HUES64 (cell line): ENCODE results near the gene BICDL1.
"Not testable (repeated sequence)": the region's sequence is repeated elsewhere in the genome, so short reads cannot be mapped to it uniquely, and the experiment has no call there.

Source experiments
- H3K27ac ChIP-seq: 2 replicates; pipeline ENCODE4 v1.7.0; 2013; ENCODE audit warnings: low read depth, low read length, inconsistent platforms
- H3K27me3 ChIP-seq: 2 replicates; pipeline ENCODE4 v1.6.1; 2013; ENCODE audit warnings: mild to moderate bottlenecking, low read length; ENCODE audit not compliant: insufficient read depth
- H3K36me3 ChIP-seq: 2 replicates; pipeline ENCODE4 v1.6.1; 2013; ENCODE audit warnings: mild to moderate bottlenecking, low read length; ENCODE audit not compliant: insufficient read depth
- H3K4me1 ChIP-seq: 2 replicates; pipeline ENCODE4 v1.6.1; 2013; ENCODE audit warnings: mild to moderate bottlenecking, low read length, moderate library complexity; ENCODE audit not compliant: insufficient read depth
- H3K4me3 ChIP-seq: 2 replicates; pipeline ENCODE4 v1.5.1; 2013; ENCODE audit warnings: mild to moderate bottlenecking, low read length, moderate library complexity
- H3K9ac ChIP-seq: 2 replicates; pipeline ENCODE4 v1.6.1; 2013; ENCODE audit warnings: mild to moderate bottlenecking, low read depth, low read length
- H3K9me3 ChIP-seq: 2 replicates; pipeline ENCODE4 v1.6.1; 2013; ENCODE audit warnings: low read depth, low read length; ENCODE audit not compliant: insufficient read depth
- WGBS: fragments of 150-250, 120-280 bp; methylation state at CpG from one replicate; pipeline ENCODE4 v1.1.7; 2013; ENCODE audit warnings: missing lambda C conversion rate; 5-methylcytosine and 5-hydroxymethylcytosine counted together

Gene BICDL1

DNA sequence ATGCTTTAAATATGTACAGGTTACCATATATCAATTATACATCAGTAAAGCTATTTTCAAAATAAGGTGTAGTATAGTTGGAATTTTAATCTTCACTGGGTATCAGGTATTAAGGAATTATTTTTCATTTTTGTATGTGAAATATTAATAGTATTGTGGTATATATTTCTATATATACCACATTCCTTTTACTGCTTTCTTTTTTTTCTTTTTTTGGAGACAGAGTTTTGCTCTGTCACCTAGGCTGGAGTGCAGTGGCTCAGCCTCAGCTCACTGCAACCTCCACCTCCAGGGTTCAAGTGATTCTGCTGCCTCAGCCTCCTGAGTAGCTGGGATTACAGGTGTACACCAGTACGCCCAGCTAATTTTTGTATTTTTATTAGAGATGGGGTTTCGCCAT, 36.6 kb downstream of the BICDL1 start:
- no peaks in the 10 kb centered on the region for H3K27me3 ChIP-seq
- H3K4me1 ChIP-seq, result no peaks in the 10 kb centered on the region
- no peaks in the 10 kb centered on the region for H3K36me3 ChIP-seq
- H3K9ac ChIP-seq, result no peak overlapping the region
- H3K27ac ChIP-seq, result no peak overlapping the region
- no peak overlapping the region for H3K4me3 ChIP-seq
- 100% methylated on average over 2 of the region's 2 CpGs for WGBS
- no peaks in the 10 kb centered on the region for H3K9me3 ChIP-seq

DNA sequence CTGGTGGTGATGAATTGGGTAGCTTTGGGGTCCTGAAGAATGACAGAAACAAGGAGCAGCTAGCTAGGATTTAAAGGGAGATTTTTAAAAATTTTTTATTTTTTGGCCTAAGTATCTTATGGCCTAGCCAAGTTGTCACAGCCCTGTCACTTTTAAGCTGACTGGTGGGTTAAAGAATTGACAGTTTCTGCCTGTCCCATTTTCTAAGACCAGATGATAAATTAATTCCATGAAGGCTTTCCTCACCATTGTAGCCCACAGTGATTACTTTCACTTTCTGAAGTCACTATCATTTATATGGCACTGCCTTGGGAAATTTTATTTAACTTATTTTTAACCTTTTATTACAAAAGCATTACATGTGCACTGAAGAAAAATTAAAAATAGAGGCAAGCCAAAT, 43.2 kb downstream of the BICDL1 start:
- H3K27ac ChIP-seq, result no peak overlapping the region
- no peaks in the 10 kb centered on the region for H3K36me3 ChIP-seq
- H3K27me3 ChIP-seq, result no peaks in the 10 kb centered on the region
- H3K4me1 ChIP-seq, result no peaks in the 10 kb centered on the region
- H3K4me3 ChIP-seq, result no peak overlapping the region
- H3K9ac ChIP-seq, result no peak overlapping the region
- H3K9me3 ChIP-seq, result no peaks in the 10 kb centered on the region

DNA sequence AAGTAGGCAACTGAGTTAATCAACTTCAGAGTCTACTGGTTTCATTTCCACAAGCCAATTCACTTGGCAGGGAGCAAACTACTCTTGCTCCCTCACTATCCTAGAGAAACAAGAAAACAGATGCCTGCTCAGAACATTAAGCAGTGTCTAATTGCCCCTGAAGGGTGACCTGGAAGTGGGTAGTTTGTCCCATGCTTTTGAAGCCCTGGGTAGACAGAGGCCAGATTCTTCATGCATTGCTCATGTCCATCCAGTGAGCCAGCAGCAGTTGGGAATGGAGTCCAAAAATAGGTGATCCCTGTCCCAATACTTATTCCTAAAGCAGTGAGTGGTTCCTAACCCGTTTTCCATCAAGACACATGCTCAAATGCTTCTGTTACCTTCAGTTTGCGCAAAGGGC, 48.8 kb downstream of the BICDL1 start:
- Histone ChIP-seq H3K27me3 (no peaks in the 10 kb centered on the region), H3K9ac (no peak overlapping the region), H3K27ac (no peak overlapping the region), H3K4me3 (no peak overlapping the region), H3K9me3 (no peaks in the 10 kb centered on the region), H3K36me3 (no peaks in the 10 kb centered on the region), H3K4me1 (peaks cover 13% of the 10 kb centered on the region)
- 90% methylated on average over 2 of the region's 2 CpGs for WGBS

DNA sequence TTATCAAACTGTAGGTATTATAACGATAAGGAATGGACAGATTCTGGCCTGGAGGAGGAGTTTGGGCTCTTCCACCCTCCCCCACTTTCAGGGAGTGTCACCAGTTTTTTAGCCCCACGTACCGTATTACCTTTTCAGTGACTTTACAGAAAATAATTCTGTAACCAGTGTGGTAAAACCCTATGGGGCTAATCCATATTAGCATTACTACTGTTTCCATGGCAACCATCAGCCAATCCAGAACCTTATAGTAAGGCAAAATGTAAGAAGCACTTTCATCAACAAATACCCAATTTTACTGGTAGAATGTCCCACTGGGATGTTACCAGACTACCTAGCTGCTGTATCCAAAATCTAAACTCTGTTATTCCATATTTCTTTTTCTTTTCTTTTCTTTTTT, 50.7 kb downstream of the BICDL1 start:
- no peaks in the 10 kb centered on the region for H3K36me3 ChIP-seq
- H3K4me1 ChIP-seq, result peaks cover 13% of the 10 kb centered on the region
- no peaks in the 10 kb centered on the region for H3K27me3 ChIP-seq
- WGBS, result 67% methylated on average over 3 of the region's 3 CpGs
- H3K4me3 ChIP-seq, result no peak overlapping the region
- no peaks in the 10 kb centered on the region for H3K9me3 ChIP-seq
- H3K27ac ChIP-seq, result no peak overlapping the region
- no peak overlapping the region for H3K9ac ChIP-seq

DNA sequence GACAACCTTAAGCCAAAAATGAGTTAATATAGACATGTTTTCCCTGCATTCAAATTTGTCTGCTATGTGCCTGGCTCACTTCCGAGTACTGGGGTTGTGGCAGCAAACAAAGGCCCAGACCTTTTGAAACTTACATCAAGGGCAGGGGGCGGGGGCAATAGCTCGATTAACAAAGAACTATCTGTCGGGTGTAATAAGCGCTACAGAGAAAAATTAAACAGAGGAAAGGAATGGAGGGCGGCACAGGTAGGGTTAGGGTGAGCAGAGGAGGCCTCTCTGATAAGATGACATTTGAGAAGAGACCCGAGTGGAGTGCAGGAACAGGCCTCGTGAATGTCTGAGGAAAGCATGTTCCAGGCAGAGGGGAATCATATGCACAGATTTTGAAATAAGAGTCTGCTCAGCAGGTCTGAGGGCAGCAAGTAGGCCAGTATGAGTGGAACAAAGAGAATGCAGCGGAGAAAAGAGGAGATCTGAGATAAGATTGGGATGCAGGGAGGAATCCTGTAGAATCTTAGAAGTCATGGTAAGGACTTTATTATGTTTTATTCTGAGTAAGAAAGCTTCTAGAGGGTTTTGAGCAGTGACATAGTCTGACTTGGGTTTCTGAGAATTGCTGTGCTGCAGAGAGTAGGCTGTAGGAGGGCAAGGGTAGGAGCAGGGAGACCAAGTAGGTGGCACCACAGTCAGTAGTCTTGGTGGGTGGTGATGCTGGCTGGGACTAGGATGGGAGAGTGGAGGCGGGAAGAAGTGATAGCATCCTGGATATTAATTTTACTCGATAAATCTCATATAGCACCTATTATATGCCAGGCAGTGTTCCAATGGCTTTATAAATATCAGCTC, 52.6 kb downstream of the BICDL1 start:
- no peak overlapping the region for H3K9ac ChIP-seq
- H3K4me1 ChIP-seq, result peaks cover 13% of the 10 kb centered on the region
- no peak overlapping the region for H3K27ac ChIP-seq

DNA sequence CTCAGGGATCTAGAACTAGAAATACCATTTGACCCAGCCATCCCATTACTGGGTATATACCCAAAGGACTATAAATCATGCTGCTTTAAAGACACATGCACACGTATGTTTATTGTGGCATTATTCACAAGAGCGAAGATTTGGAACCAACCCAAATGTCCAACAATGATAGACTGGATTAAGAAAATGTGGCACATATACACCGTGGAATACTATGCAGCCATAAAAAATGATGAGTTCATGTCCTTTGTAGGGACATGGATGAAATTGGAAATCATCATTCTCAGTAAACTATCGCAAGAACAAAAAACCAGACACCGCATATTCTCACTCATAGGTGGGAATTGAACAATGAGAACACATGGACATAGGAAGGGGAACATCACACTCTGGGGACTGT, 56.3 kb downstream of the BICDL1 start:
- H3K4me1 ChIP-seq, H3K27ac ChIP-seq, H3K9ac ChIP-seq, H3K36me3 ChIP-seq, H3K4me3 ChIP-seq, H3K9me3 ChIP-seq, H3K27me3 ChIP-seq: not testable (repeated sequence)
- 95% methylated on average over 2 of the region's 5 CpGs for WGBS

More for the DNA sequence above, 52.6 kb downstream of the BICDL1 start:
- 69% methylated on average over 9 of the region's 11 CpGs for WGBS
- H3K4me3 ChIP-seq, result no peak overlapping the region
- no peaks in the 10 kb centered on the region for H3K36me3 ChIP-seq
- H3K27me3 ChIP-seq, result no peaks in the 10 kb centered on the region
- no peaks in the 10 kb centered on the region for H3K9me3 ChIP-seq

DNA sequence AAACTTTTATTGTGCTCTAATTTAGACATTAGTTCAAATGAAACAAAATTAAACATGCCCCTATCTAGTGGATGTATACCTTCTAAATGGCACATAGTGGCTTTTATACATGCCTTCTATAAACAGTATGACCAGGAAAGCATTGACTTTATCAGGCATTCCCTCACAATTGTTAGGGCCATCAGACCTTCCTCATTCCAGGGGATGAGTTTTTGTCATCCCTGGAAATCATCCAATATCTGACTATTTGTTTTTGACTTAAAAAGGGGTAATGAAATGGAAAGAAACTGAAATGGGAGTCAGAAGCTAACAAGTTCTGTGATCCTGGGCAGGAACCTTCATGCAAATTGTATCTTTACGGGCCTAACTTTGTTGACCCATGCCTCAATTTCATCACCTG, 58.0 kb downstream of the BICDL1 start:
- no peaks in the 10 kb centered on the region for H3K4me1 ChIP-seq
- 95% methylated on average over 1 of the region's 1 CpG for WGBS
- H3K9ac ChIP-seq, result no peak overlapping the region
- H3K27me3 ChIP-seq, result no peaks in the 10 kb centered on the region
- no peaks in the 10 kb centered on the region for H3K9me3 ChIP-seq
- no peak overlapping the region for H3K27ac ChIP-seq
- no peak overlapping the region for H3K4me3 ChIP-seq
- no peaks in the 10 kb centered on the region for H3K36me3 ChIP-seq

DNA sequence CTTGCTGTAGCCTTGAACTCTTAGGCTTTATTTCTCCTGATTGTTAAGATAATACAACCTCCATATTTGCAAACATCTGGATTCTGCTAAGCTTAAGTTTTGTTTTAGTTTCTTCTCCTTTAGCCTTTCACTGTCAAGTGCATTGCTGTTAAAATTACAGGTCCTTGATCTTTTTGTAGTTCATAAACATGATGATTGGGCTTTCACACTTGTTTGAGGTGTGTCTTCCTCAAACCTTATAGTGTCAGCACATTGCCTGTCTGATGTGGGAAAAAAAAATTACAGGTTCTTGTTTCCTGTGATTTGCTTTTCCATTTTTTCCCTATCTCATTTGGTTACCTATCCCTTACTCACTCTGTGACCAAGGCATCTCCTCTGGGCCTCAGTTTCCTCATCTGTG, 59.2 kb downstream of the BICDL1 start:
- Histone ChIP-seq H3K4me3 (no peak overlapping the region), H3K27ac (no peak overlapping the region), H3K36me3 (no peaks in the 10 kb centered on the region), H3K27me3 (no peaks in the 10 kb centered on the region), H3K4me1 (no peaks in the 10 kb centered on the region), H3K9ac (no peak overlapping the region), H3K9me3 (no peaks in the 10 kb centered on the region)

DNA sequence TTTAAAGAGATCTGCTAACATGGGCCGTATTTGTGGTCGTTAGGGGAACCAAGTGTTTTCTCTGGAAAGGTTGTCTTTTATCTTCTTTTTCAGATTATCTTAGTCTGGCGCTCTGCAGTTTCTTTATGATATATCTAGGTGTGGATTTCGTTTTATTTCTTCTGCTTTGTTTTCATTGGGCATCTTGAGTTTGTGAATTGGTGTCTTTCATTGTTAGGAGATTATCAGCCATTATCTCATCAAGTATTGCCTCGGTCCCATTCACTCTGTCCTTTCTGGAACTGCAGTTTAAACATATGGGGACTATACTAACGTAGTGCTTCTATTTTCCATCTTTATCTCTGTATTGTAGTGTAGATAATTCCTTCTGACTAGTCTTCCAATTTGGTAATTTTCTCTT, 60.4 kb downstream of the BICDL1 start:
- no peaks in the 10 kb centered on the region for H3K4me1 ChIP-seq
- 85% methylated on average over 5 of the region's 6 CpGs for WGBS

DNA sequence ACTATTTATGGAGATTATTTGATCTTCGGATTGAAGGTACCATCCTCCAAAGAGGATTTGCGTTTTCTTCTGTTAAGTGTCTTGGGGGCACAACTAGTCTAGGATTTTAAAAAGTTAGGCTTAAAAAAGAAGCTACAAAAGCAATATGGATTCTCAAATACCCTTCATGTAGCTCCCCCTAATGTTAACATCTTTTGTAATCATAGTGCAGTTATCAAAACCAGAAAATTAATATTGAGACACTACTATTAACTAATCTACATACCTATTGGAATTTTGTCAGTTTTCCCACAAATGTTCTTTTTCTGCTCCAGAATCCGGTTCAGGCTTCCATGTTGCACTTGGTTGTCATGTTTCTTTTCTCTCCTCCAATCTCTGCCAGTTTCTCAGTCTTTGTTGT, 62.5 kb downstream of the BICDL1 start:
- Histone ChIP-seq H3K9me3 (no peaks in the 10 kb centered on the region), H3K27me3 (no peaks in the 10 kb centered on the region), H3K36me3 (no peaks in the 10 kb centered on the region), H3K27ac (no peak overlapping the region), H3K4me1 (no peaks in the 10 kb centered on the region), H3K4me3 (no peak overlapping the region), H3K9ac (no peak overlapping the region)
- WGBS, result 98% methylated on average over 3 of the region's 3 CpGs

More for the DNA sequence above, 60.4 kb downstream of the BICDL1 start:
- Histone ChIP-seq H3K9ac (no peak overlapping the region), H3K27ac (no peak overlapping the region), H3K4me3 (no peak overlapping the region), H3K36me3 (no peaks in the 10 kb centered on the region), H3K27me3 (no peaks in the 10 kb centered on the region), H3K9me3 (no peaks in the 10 kb centered on the region)

DNA sequence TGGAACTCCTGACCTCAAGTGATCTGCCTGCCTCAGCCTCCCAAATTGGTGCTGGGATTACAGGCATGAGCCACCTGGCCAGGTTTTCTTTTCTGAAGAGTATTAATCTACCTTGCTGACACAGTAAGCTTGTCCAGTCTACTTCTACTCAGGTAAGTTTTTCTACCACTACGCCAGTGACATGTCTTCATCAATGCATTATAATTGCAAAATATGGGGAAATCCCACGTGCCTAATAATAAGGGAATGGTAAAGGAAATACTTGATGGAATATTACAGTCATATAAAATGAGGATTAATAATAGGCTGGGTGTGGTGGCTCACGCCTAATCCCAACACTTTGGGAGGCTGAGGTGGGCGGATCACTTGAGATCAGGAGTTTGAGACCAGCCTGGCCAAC, 65.3 kb downstream of the BICDL1 start:
- H3K27ac ChIP-seq, result no peak overlapping the region
- H3K36me3 ChIP-seq, result no peaks in the 10 kb centered on the region
- no peak overlapping the region for H3K9ac ChIP-seq
- no peaks in the 10 kb centered on the region for H3K27me3 ChIP-seq
- WGBS, result 95% methylated on average over 4 of the region's 4 CpGs
- H3K4me3 ChIP-seq, result no peak overlapping the region
- H3K9me3 ChIP-seq, result no peaks in the 10 kb centered on the region
- H3K4me1 ChIP-seq, result no peaks in the 10 kb centered on the region
